Right cardiac atrium (tissue), 5 donors: ENCODE data around the gene UVSSA. TPM values are rescaled to one million over a fixed set of nuclear protein-coding genes. Genes with fewer than 3 reads are reported as not detected.

ENCODE experiments used
- ATAC-seq, 2 donors: fragments of 200-7000 bp; cut with Tn5 transposase; one replicate each; pipeline versions ENCODE4 v1.8.0 to v1.9.1; 2020; ENCODE audit warnings: moderate library complexity in 2 of 2, mild to moderate bottlenecking in 1 of 2
- DNase-seq, 3 donors: peaks; one replicate each; pipeline ENCODE4 v3.0.0-alpha.2; 2020
- H3K27ac ChIP-seq: one replicate; pipeline ENCODE4 v1.5.1; 2013; ENCODE audit warnings: mild to moderate bottlenecking, low read length, control low read depth, moderate library complexity
- H3K27me3 ChIP-seq: one replicate; pipeline ENCODE4 v1.6.1; 2013; ENCODE audit not compliant: control insufficient read depth, insufficient read depth
- H3K4me1 ChIP-seq: one replicate; pipeline ENCODE4 v1.6.1; 2013; ENCODE audit warnings: low read length; ENCODE audit not compliant: control insufficient read depth, insufficient read depth
- H3K4me3 ChIP-seq: one replicate; pipeline ENCODE4 v1.5.1; 2013; ENCODE audit warnings: low read length, control low read depth
- H3K9me3 ChIP-seq: one replicate; pipeline ENCODE4 v1.6.1; 2013; ENCODE audit warnings: low read length; ENCODE audit not compliant: control insufficient read depth
- WGBS: extraction: QIAGEN DNeasy Blood & Tissue Kit; methylation state at CpG from one replicate; pipeline ENCODE4 v1.1.7; 2013; 5-methylcytosine and 5-hydroxymethylcytosine counted together
- intact Hi-C, 4 donors: fragments of 100-400 bp; cut with DNase I; formaldehyde crosslinking; loops; one replicate each; pipeline versions ENCODE4 v1.11.0 to v1.14.0; 2022 to 2023
- polyA plus RNA-seq: library from polyadenylated mRNA; stranded (reverse); fragments of 200-250 nt; gene quantifications from one replicate; pipeline ENCODE4 v1.2.3, GENCODE V29; 2013
- total RNA-seq, 4 donors: library from RNA; stranded (reverse); fragmentation: NEBNext Ultra II Directional; extraction: Animal tissue kit (Norgen Biotek cat#: 25700); gene quantifications; one replicate each; pipeline ENCODE4 v1.2.1, GENCODE V29; 2021
- donor health status: healthy with polysubstance abuse.
- donor health status: DM: no; HTN: yes; CAD: no.
- donor health status: DM: no; HTN: no; CAD: no.
- donor health status: DM: no; HTN: yes; CAD: no; lungs with severe emphysema.
- donor health status: DM: yes; HTN: yes; CAD: no.

Gene UVSSA
- total and polyA plus RNA-seq, 5 donors: 5.0 to 8.8 (median 8.3) TPM

DNA sequence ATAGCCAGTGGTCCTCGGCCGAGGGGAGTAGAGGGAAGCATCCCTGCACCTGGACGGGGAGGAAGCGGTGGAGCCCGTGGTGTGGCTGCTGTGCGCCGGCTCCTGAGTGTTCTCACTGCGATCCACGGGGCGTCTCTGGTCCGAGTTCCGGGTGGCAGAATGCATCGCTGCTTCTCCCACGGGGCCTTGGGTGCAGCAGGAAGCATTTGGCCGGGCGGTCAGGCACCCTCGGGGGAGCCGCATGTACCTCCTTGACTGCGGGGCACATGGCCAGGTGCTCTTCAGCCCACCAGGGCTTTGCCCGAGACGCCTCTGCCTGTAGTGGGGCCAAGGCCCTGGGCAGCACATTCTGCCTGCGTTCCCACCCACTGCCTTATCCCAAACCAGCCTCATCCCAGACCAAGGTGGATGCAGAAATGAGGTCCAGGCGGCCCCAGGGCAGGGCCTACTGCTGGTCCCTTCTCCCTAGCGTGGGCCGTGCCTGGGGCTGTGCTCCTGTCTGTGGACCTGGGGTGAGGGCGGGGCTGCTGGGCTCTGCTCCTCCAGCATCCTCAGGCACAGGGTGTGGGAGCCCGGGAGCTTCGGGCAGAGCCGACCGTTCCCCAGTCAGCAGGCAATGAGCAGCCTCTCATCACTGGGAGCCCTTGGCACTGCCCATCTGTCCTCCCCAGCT lies 31.7 kb downstream of the UVSSA start:
- no peaks in the 10 kb centered on the region for H3K27me3 ChIP-seq
- ATAC-seq: no peak
- intact Hi-C loops: no loop called here

DNA sequence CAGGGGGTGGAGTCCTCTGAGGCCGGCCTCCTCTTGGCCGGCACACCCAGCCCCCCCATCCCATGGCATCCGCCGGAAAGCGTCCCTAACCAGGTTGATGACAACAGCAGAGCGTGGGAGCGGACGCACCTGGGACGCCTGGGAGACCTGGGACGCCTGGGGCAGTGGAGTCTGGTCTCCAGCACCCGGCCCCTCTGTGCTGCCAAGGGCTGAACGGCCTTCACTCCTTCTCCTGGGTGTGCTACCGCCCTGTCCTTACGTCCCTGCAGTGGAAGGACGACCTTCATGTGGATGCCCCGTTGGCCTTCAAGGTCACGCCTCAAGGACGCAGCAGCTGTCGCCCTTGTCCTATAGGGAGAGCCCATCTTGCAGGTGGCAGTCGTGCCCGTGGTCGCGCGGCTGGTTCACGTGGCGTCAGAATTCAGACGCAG lies 32.4 kb downstream of the UVSSA start:
- ATAC-seq: no peak
- Histone ChIP-seq H3K9me3 (no peaks in the 10 kb centered on the region), H3K4me3 (no peak overlapping the region), H3K4me1 (no peaks in the 10 kb centered on the region), H3K27ac (no peak overlapping the region), H3K27me3 (no peaks in the 10 kb centered on the region)
- 90% methylated on average over 26 of the region's 27 CpGs for WGBS
- intact Hi-C loops: no loop called here
- DNase-seq: peak in 2 of 3 donors; percentile 5 to 43

More for the DNA sequence above, 31.7 kb downstream of the UVSSA start:
- peak; percentile 7 to 40 (median 35) for DNase-seq
- H3K9me3 ChIP-seq: no peaks in the 10 kb centered on the region
- WGBS: 88% methylated on average over 30 of the region's 30 CpGs
- H3K4me3 ChIP-seq: no peak overlapping the region
- no peak overlapping the region for H3K27ac ChIP-seq
- H3K4me1 ChIP-seq: no peaks in the 10 kb centered on the region

DNA sequence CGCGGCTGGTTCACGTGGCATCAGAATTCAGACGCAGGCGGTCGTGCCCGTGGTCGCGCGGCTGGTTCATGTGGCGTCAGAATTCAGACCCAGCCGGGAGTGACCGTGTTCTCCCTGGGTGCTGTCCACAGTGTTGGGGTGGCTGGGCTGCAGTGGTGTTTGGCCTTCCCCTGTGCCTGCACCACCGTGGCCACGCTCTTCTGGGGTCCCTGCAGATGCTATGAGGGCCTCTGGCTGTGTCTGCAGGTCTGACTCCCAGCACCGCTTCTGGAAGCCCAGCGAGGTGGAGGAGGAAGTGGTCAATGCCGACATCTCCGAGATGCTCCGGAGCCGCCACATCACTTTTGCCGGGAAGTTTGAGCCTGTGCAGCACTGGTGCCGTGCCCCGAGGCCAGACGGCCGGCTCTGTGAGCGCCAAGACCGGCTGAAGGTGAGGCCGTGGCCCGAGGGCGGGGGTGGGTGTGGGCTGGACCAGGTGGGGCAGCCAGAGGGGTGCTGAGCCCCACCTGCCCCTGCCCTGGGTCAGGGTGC lies 32.9 kb downstream of the UVSSA start:
- intact Hi-C loops: no loop called here
- no peaks in the 10 kb centered on the region for H3K4me1 ChIP-seq
- no peak overlapping the region for H3K4me3 ChIP-seq
- 88% methylated on average over 23 of the region's 31 CpGs for WGBS
- H3K27me3 ChIP-seq: no peaks in the 10 kb centered on the region
- ATAC-seq (no peak), DNase-seq (peak; percentile 4 to 42 (median 7))
- H3K27ac ChIP-seq: no peak overlapping the region
- H3K9me3 ChIP-seq: no peaks in the 10 kb centered on the region

DNA sequence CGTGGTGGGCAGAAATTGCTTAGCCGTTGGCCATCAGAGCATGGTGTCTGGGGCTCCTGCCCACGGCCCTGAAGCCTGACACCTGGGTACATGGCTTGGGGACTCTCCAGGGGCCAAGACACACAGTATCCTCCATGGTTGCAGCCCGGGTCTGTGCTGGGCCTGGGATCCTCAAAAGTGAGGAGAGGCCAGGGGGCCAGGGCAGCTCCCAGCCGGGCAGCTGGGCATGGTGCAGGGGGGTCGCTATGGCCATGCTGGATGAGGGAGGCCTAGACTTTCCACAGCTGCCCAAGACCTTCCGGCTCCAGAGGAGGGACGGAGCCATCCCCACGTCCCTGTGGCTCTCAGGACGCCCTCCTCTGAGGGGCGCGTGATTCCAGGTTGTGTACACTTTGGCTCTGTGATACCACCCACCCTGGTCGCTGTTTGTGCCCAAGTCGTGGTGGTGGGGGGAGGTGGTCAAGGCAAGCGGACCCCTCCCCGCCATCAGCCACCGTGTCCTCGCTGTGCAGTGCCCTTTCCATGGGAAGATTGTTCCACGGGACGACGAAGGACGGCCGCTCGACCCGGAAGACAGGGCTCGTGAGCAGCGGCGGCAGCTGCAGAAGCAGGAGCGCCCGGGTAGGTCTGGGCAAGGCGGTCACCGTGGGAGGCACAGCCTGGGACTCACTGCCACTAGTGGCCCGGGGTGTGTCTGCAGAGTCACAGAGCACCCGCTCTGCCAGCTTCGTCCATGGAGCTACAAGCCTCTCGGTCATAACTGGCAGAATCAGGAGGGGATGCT lies 33.6 kb downstream of the UVSSA start:
- H3K4me1 ChIP-seq: no peaks in the 10 kb centered on the region
- intact Hi-C loops: no loop called here
- 90% methylated on average over 36 of the region's 36 CpGs for WGBS
- H3K27ac ChIP-seq: no peak overlapping the region
- ATAC-seq (no peak), DNase-seq (peak in 2 of 3 donors; percentile 34 to 41)
- no peaks in the 10 kb centered on the region for H3K27me3 ChIP-seq
- no peak overlapping the region for H3K4me3 ChIP-seq
- H3K9me3 ChIP-seq: no peaks in the 10 kb centered on the region

DNA sequence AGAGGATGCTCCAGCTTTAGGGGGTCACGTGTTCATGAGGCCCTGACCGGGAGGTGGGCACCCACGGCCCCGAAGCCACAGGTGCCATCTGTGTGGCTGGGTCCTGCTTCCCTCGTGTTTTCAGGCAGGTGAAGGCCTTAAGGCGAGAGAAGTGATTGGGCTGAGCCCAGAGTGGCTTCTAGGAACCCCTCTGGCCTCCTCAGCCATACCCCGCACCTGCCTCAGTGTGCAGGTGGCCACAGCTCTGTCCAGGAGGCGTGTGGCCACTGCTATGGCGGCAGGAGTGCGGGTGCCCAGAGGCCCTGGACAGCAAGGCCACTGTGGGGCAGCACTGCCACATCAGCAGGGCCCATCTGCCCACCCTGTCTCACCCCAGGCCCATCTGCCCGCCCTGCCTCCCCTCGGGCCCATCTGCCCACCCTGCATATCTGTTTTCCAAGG lies 34.2 kb downstream of the UVSSA start:
- ATAC-seq: no peak
- Histone ChIP-seq H3K4me3 (no peak overlapping the region), H3K27ac (no peak overlapping the region), H3K4me1 (no peaks in the 10 kb centered on the region), H3K27me3 (no peaks in the 10 kb centered on the region), H3K9me3 (no peaks in the 10 kb centered on the region)
- peak in 2 of 3 donors; percentile 2 to 21 for DNase-seq
- intact Hi-C loops: no loop called here
- WGBS: 95% methylated on average over 12 of the region's 12 CpGs

DNA sequence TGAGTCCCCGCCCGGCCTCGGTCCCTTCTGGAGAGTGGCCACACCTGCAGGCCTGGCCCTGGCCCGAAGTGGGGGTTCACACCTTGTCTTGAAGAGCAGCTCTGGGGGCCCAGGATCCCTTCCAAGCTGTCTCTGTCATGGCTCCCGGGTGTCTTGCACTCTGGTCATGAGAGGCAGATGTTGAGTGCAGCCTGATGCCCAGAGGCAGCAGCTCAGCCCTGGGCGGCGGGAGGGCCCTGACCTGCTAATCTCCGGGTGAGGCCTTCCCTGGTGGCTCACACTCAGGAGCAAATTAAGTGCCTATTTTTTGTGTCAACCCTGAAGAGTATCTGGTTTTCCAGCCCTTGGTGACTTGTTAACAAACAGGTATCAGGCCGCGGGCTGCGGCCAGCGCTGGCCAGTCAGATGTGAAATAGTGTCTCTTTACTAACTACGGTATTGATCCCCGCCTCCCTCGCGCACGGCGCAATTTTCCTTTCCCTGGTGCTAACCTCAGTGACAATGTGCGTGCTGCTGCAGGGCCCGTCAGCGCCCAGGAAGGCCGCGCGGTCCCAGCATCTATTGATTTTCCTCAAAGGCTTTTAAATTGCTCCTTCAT lies 35.0 kb downstream of the UVSSA start:
- DNase-seq (peak in 2 of 3 donors; percentile 2 to 31), ATAC-seq (no peak)
- no peak overlapping the region for H3K27ac ChIP-seq
- intact Hi-C loops: no loop called here
- no peak overlapping the region for H3K4me3 ChIP-seq
- no peaks in the 10 kb centered on the region for H3K9me3 ChIP-seq
- WGBS: 92% methylated on average over 24 of the region's 24 CpGs
- H3K4me1 ChIP-seq: no peaks in the 10 kb centered on the region
- H3K27me3 ChIP-seq: no peaks in the 10 kb centered on the region

DNA sequence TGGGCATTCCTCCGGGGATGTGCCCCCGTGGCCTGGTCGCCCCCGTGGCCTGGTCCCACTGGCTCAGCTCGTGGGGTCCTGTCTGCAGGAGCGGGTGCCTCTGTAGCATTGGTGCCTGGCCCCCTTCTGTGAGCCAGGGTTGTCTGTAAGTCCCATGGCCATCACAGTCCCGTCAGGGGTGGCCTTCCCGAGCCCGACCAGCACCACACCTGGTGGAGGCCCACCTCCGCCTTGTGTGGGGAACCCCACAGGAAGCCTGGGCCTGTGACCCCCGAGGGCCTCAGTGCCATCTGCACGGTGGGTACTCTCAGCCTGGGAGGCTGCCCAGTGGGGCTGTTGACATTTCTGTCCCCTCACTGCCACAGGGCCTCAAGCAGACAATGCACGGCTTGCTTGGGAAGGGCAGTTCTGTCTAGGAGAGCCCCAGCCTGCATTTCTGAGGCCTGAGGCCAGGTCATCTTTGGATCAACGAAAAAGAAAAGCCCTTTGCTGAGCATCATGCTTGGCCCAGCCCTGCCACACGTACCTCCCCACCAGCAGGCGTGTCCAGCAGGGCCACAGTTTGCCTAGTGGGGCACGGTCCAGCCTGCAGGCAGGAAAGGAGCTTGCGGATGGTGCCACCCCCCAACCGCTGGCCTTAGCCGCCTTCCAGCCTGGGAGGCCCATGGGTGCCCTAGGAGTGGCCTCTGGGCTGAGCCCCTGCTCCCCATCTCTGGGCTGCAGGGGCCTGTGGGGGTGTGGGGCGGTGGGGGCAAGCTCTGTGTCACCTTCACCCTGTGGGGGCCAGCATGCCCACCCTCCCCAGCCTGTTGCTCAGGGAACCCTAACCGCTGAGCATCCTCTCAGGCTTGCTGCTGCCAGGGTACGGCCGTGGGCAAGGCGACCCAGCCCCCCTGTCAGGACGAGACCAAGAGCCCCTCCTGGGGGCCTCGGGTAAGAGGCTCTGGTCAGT lies 36.0 kb downstream of the UVSSA start:
- DNase-seq (peak; percentile 9 to 55 (median 42)), ATAC-seq (no peak)
- no peaks in the 10 kb centered on the region for H3K27me3 ChIP-seq
- H3K4me1 ChIP-seq: no peaks in the 10 kb centered on the region
- no peaks in the 10 kb centered on the region for H3K9me3 ChIP-seq
- intact Hi-C loops: no loop called here
- 88% methylated on average over 27 of the region's 27 CpGs for WGBS
- H3K27ac ChIP-seq: no peak overlapping the region
- H3K4me3 ChIP-seq: no peak overlapping the region

DNA sequence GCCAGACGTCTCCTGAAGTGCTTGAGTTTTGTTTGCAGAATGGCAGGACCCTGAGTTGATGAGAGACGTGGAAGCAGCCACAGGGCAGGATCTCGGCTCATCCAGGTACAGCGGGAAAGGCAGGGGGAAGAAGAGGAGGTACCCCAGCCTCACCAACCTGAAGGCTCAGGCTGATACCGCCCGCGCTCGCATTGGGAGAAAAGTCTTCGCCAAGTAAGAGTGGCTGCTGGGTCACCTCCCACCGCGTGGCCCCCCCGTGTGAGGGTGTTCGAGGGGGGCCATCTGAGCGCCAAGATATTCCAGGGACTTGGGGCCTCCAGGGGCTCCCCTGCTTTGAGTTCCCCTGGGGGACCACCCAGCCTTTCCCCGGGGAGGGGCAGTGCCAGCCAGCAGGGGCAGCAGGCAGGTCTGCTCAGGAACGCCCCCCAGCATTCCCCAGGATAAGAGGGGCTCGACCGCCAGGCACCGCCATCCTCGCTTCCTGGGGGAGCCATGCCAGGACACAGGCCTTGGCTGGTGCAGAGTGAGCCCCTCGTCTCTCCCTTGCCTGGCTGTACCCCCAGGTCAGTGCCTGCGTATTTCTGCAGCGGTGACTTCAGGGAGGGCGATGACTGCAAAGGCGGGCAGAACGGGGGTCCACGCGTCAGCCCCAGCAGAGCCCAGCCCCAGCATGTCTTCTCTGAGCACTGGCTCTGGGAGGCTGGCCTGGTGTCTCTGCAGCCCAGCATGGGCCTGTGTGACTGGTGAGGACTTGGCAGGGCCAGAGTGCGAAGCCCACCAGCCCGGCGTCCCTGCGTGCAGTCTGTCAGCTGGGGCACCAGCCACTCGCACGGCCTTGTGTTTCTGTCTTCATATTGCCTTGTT lies 37.0 kb downstream of the UVSSA start:
- intact Hi-C loops: no loop called here
- H3K27ac ChIP-seq: no peak overlapping the region
- no peaks in the 10 kb centered on the region for H3K4me1 ChIP-seq
- H3K9me3 ChIP-seq: no peaks in the 10 kb centered on the region
- H3K4me3 ChIP-seq: no peak overlapping the region
- DNase-seq (peak; percentile 7 to 56 (median 44)), ATAC-seq (no peak)
- no peaks in the 10 kb centered on the region for H3K27me3 ChIP-seq
- 88% methylated on average over 34 of the region's 34 CpGs for WGBS

DNA sequence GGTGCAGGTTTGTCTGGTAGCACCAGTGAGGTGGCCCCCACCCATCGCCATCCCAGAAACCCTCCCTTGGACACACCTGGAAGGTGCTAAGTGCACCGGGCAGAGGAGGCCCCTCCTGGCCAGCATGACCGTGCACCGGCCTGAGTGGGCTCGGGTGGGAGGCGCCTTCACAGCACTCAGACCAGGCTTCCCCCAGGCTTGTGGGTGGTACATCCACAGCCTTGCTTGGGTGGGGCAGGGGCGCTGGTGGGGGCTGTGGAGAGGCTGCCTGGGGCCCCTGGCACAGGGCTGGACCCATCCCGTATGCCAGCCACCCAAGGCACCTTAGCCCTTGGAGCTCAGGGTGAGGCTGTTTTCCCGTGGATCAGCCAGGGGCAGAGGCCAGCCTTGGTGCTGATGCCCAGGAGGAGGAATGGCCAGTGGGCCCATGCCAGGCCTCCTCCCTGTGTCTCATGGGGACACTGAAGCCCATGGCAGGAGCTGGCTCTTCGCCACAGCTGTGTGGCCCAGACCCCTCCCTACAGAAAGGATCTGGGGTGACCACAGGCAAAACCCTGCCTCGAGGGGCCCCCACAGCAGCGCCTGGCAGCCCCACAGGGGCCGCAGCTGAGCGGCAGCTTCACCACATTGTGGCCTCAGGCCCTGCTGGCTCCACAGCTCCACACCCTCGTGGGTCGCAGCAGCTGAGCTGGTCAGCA lies 37.8 kb downstream of the UVSSA start:
- H3K27ac ChIP-seq: no peak overlapping the region
- WGBS: 95% methylated on average over 16 of the region's 16 CpGs
- no peak overlapping the region for H3K4me3 ChIP-seq
- DNase-seq: peak in 2 of 3 donors; percentile 14 to 46
- no peak for ATAC-seq
- H3K9me3 ChIP-seq: no peaks in the 10 kb centered on the region
- intact Hi-C loops: no loop called here
- H3K4me1 ChIP-seq: no peaks in the 10 kb centered on the region
- no peaks in the 10 kb centered on the region for H3K27me3 ChIP-seq
